K562 (cell line): ENCODE data around the gene RNF126. TPM values are rescaled to one million over a fixed set of nuclear protein-coding genes. Genes with fewer than 3 reads are reported as not detected.

ENCODE experiments used
- ATAC-seq: fragments of 200-7000 bp; cut with Tn5 transposase; 3 replicates; pipeline ENCODE4 v1.9.1; 2020; ENCODE audit warnings: moderate library complexity
- BruUV-seq: library from RNA; stranded (reverse); fragments of 400-500 nt; replicated peaks from 2 replicates; lab custom pipeline; 2021; lab: Mats Ljungman, UMichigan
- CTCF ChIA-PET: fragments of 300-600 bp; formaldehyde crosslinking; extraction: SDS; loops from one replicate; lab custom pipeline; 2021; ENCODE audit warnings: low intra/inter-chr PET ratio; lab: Yijun Ruan, JAX
- POLR2A ChIA-PET: fragments of 300-600, 350-650 bp; sonication (Branson Sonifier 250); formaldehyde crosslinking; extraction: SDS; loops from one replicate; lab custom pipeline; 2021; ENCODE audit warnings: antibody characterized with exemption, inconsistent platforms; lab: Yijun Ruan, JAX
- DNase-seq, 4 experiments: peaks; one replicate each; pipeline versions ENCODE4 v3.0.0 to v3.0.0-alpha.2; 2011 to 2018; ENCODE audit warnings: low spot score in 3 of 4, mixed read lengths in 3 of 4; ENCODE audit errors: extremely low read depth in 1 of 4
- FAIRE-seq: peaks from 2 replicates; lab custom pipeline; 2011; peaks lifted over from hg19 to GRCh38; lab: Jason Lieb, UNC
- H2AFZ ChIP-seq: 2 replicates; pipeline ENCODE4 v1.6.0; 2011; ENCODE audit warnings: low read depth, low read length, control low read depth, inconsistent platforms
- H3K27ac ChIP-seq: fragments of 200-600 bp; 3 replicates; pipeline ENCODE4 v1.8.0; 2011; ENCODE audit warnings: low read depth, mild to moderate bottlenecking, control low read depth, inconsistent platforms, low read length, moderate library complexity, mixed read lengths; ENCODE audit errors: extremely low read depth
- H3K27me3 ChIP-seq, 2 experiments: fragments of 300-600 bp in 1 of 2; 2 replicates in 1 of 2; 3 replicates in 1 of 2; pipeline versions ENCODE4 v1.6.0 to v1.8.0; 2011; ENCODE audit warnings: inconsistent platforms in 2 of 2, low read length in 2 of 2, mild to moderate bottlenecking in 1 of 2, mixed read lengths in 1 of 2, moderate library complexity in 1 of 2; ENCODE audit not compliant: control insufficient read depth in 2 of 2, insufficient read depth in 2 of 2
- H3K36me3 ChIP-seq: fragments of 300-600 bp; 3 replicates; pipeline ENCODE4 v1.8.0; 2011; ENCODE audit warnings: mild to moderate bottlenecking, low read length, inconsistent platforms; ENCODE audit not compliant: control insufficient read depth, insufficient read depth
- H3K4me1 ChIP-seq, 2 experiments: fragments of 200-600 bp in 1 of 2; replicated peaks in 1 of 2; 2 replicates in 1 of 2; 3 replicates in 1 of 2; pipeline versions ENCODE4 v1.5.1 to v1.8.0; 2011; ENCODE audit warnings: inconsistent platforms in 2 of 2, low read length in 2 of 2, mild to moderate bottlenecking in 1 of 2, mixed read lengths in 1 of 2, moderate library complexity in 1 of 2; ENCODE audit not compliant: control insufficient read depth in 2 of 2, insufficient read depth in 2 of 2
- H3K4me2 ChIP-seq: 2 replicates; pipeline ENCODE4 v1.6.1; 2011; ENCODE audit warnings: low read length, control low read depth, inconsistent platforms, mixed read lengths; ENCODE audit not compliant: insufficient read depth
- H3K4me3 ChIP-seq: fragments of 200-600 bp; sonication (generic), shearing (Covaris generic); 2 replicates; pipeline ENCODE4 v1.5.1; 2016; ENCODE audit warnings: control low read depth, inconsistent platforms
- H3K79me2 ChIP-seq: fragments of 200-600 bp; 3 replicates; pipeline ENCODE4 v1.8.0; 2011; ENCODE audit warnings: low read length, inconsistent platforms; ENCODE audit not compliant: control insufficient read depth, insufficient read depth
- H3K9ac ChIP-seq, 2 experiments: 2 replicates each; pipeline versions ENCODE4 v1.6.0 to v1.6.1; 2011; ENCODE audit warnings: low read depth in 2 of 2, low read length in 2 of 2, control low read depth in 1 of 2, inconsistent platforms in 1 of 2, mild to moderate bottlenecking in 1 of 2, mixed read lengths in 1 of 2; ENCODE audit not compliant: insufficient read depth in 1 of 2
- H3K9me1 ChIP-seq: one replicate; pipeline ENCODE4 v1.6.0; 2011; ENCODE audit warnings: inconsistent platforms, mild to moderate bottlenecking, low read length, moderate library complexity; ENCODE audit not compliant: control insufficient read depth, insufficient read depth
- H3K9me3 ChIP-seq: replicated peaks from 2 replicates; pipeline ENCODE4 v1.5.1; 2011; ENCODE audit warnings: low read depth, low read length, inconsistent platforms; ENCODE audit not compliant: control insufficient read depth, insufficient read depth
- H4K20me1 ChIP-seq: replicated peaks from 2 replicates; pipeline ENCODE4 v1.6.1; 2011; ENCODE audit warnings: low read length, inconsistent platforms, mixed read lengths; ENCODE audit not compliant: control insufficient read depth, insufficient read depth
- POLR2G ChIP-seq: fragments of 200-400 bp; formaldehyde crosslinking; IDR thresholded peaks from 2 replicates; pipeline ENCODE4 v1.6.1; 2017; ENCODE audit warnings: low read depth, mild to moderate bottlenecking, antibody characterized with exemption, low read length, moderate library complexity
- POLR3G ChIP-seq: IDR thresholded peaks from 2 replicates; pipeline ENCODE4 v1.6.1; 2011; ENCODE audit not compliant: insufficient read length, insufficient replicate concordance; ENCODE audit errors: extremely low read depth
- RBFOX2 ChIP-seq: fragments of 200-400 bp; formaldehyde crosslinking; IDR thresholded peaks from 2 replicates; pipeline ENCODE4 v1.6.1; 2017; ENCODE audit warnings: low read depth, mild to moderate bottlenecking, low read length, moderate library complexity
- RBM22 ChIP-seq: fragments of 200-400 bp; formaldehyde crosslinking; IDR thresholded peaks from 2 replicates; pipeline ENCODE4 v1.6.1; 2018; ENCODE audit warnings: low read length, low read depth; ENCODE audit not compliant: poor library complexity, severe bottlenecking
- RBM39 ChIP-seq: fragments of 200-400 bp; formaldehyde crosslinking; optimal IDR thresholded peaks from 2 replicates; pipeline ENCODE3; 2018; ENCODE audit warnings: low read depth, low read length
- WGBS: fragments of 100-300 bp; shearing (Covaris generic); methylation state at CpG from one replicate; pipeline ENCODE4 v1.1.6; 2016; ENCODE audit warnings: low coverage, mixed read lengths; ENCODE audit not compliant: insufficient coverage; ENCODE audit errors: missing lambda C conversion rate; 5-methylcytosine and 5-hydroxymethylcytosine counted together
- in situ Hi-C: fragments of 300-500 bp; cut with MboI; formaldehyde crosslinking; loops from 4 replicates; pipeline ENCODE4 v1.15.0; 2018; ENCODE audit warnings: inconsistent platforms, mixed read lengths
- intact Hi-C: fragments of 100-400 bp; cut with micrococcal nuclease; formaldehyde crosslinking; loops from 2 replicates; pipeline ENCODE4 v1.14.2; 2022
- polyA plus RNA-seq, 8 experiments: library from polyadenylated mRNA; depleted of rRNA in 4 of 8; stranded (reverse) in 5 of 8; unstranded in 3 of 8; fragments of >200 nt; fragmentation: Nextera tagmentation in 2 of 8; fragmentation: Illumina TruSeq in 1 of 8; extraction: Ambion mirVana in 2 of 8; extraction: Trizol in 1 of 8; gene quantifications; 2 replicates each; pipeline versions ENCODE4 v1.2.1 to v1.2.3, GENCODE V29; 2011 to 2014; ENCODE audit warnings: inconsistent platforms in 1 of 8, missing spikeins in 1 of 8
- total RNA-seq, 7 experiments: library from RNA; depleted of rRNA in 6 of 7; stranded (reverse); fragments of >200 nt in 6 of 7; fragmentation: Illumina TruSeq in 2 of 7; extraction: Trizol in 2 of 7; gene quantifications; 2 replicates each; pipeline versions ENCODE4 v1.2.1 to v1.2.3, GENCODE V29; 2011 to 2021; ENCODE audit warnings: low replicate concordance in 1 of 7

RNF126 gene
- total and polyA plus RNA-seq, 9 of the 15 experiments (the other 6 are each of a cell fraction or from before 2014, with no cell fraction given) = 0.27 to 101 (median 12.3) TPM

- FAIRE-seq = no peak
- intact Hi-C loops = no loop called here
- Histone ChIP-seq H3K79me2 (peaks cover 62% of the 10 kb centered on the region), H3K4me1 (peaks cover 0 to 42% of the 10 kb centered on the region in 2 experiments; a peak in 2 of 5 replicates), H3K27ac (no peak overlapping the region), H4K20me1 (peaks cover 25% of the 10 kb centered on the region), H3K9me3 (no peaks in the 10 kb centered on the region), H3K27me3 (no peaks in the 10 kb centered on the region), H3K4me3 (no peak overlapping the region), H3K9ac (no peak overlapping the region), H3K36me3 (peaks cover 92% of the 10 kb centered on the region; the same call in 2 of the 3 replicates), H3K9me1 (no peaks in the 10 kb centered on the region), H2AFZ (no peak overlapping the region), H3K4me2 (no peak overlapping the region)
- TF ChIP-seq RBM39 (no peak), RBFOX2 (peak; percentile 2; the same call in 1 of the 2 replicates), POLR2G (peak; percentile 23), RBM22 (peak; percentile 18), POLR3G (no peak)
- no peak for ATAC-seq
- in situ Hi-C loops = no loop called here
- ChIA-PET POLR2A (no interaction called here), CTCF (no interaction called here)
- no TSS peak for BruUV-seq
- no peak for DNase-seq
- 97% methylated on average over 15 of the region's 17 CpGs for WGBS
Measured at GRCh38 chr19:653425-653824, 9.6 kb downstream of the RNF126 start.
